Suprapubic skin (tissue), 3 donors: ENCODE measurements around the gene KITLG.

Source experiments
- CTCF ChIP-seq, 2 donors: fragments of 200-600 bp in 1 of 2; fragments of 450-650 bp in 1 of 2; sonication (generic) in 1 of 2; IDR thresholded peaks; one replicate each; pipeline ENCODE4 v1.5.1; 2016 to 2019; ENCODE audit warnings: antibody characterized with exemption in 2 of 2, mild to moderate bottlenecking in 1 of 2, moderate library complexity in 1 of 2
- POLR2A ChIP-seq, 2 donors: fragments of 450-650 bp; IDR thresholded peaks; one replicate each; pipeline ENCODE4 v1.6.1; 2017; ENCODE audit warnings: antibody characterized with exemption in 2 of 2, mild to moderate bottlenecking in 2 of 2, moderate library complexity in 2 of 2

- TF ChIP-seq CTCF (IDR thresholded peaks at IDR 0.05) (no peak), POLR2A (IDR thresholded peaks at IDR 0.05) (no peak)
Measured at GRCh38 chr12:88510843-88511242, 69.4 kb downstream of the KITLG start.
